HEK293T (cell line): ENCODE measurements around the gene SLC47A1.

Source experiments
- CTCF ChIA-PET: fragments of 350-600 bp; formaldehyde crosslinking; extraction: SDS; loops from one replicate; lab custom pipeline; 2021; ENCODE audit warnings: antibody characterized with exemption, inconsistent platforms; lab: Yijun Ruan, JAX
- POLR2A ChIA-PET: fragments of 350-600 bp; formaldehyde crosslinking; extraction: SDS; loops from one replicate; lab custom pipeline; 2020; ENCODE audit warnings: antibody characterized with exemption, inconsistent platforms; lab: Yijun Ruan, JAX
- DNase-seq: peaks from one replicate; pipeline ENCODE4 v3.0.0; 2012; ENCODE audit warnings: mixed read lengths; ENCODE audit errors: extremely low spot score
- ARNT ChIP-seq: fragments of 450-650 bp; IDR thresholded peaks from 2 replicates; pipeline ENCODE4 v1.6.1; 2017; ENCODE audit warnings: mild to moderate bottlenecking
- BHLHE40 ChIP-seq: fragments of 450-650 bp; IDR thresholded peaks from 2 replicates; pipeline ENCODE4 v1.6.1; 2016; ENCODE audit warnings: mild to moderate bottlenecking, moderate library complexity, borderline replicate concordance
- CTBP1 ChIP-seq: fragments of 450-650 bp; IDR thresholded peaks from 2 replicates; pipeline ENCODE4 v1.6.1; 2016; ENCODE audit warnings: borderline replicate concordance
- ELF4 ChIP-seq: fragments of 450-650 bp; IDR thresholded peaks from 2 replicates; pipeline ENCODE4 v1.6.1; 2017; ENCODE audit warnings: antibody characterized with exemption
- FOXA1 ChIP-seq: fragments of 450-650 bp; IDR thresholded peaks from 2 replicates; pipeline ENCODE4 v1.6.1; 2016; ENCODE audit warnings: mild to moderate bottlenecking
- FOXM1 ChIP-seq: fragments of 450-650 bp; IDR thresholded peaks from 2 replicates; pipeline ENCODE4 v1.6.1; 2017; ENCODE audit warnings: mild to moderate bottlenecking, borderline replicate concordance
- HDGF ChIP-seq: fragments of 450-650 bp; IDR thresholded peaks from 2 replicates; pipeline ENCODE4 v1.6.1; 2017; ENCODE audit warnings: antibody characterized with exemption, borderline replicate concordance
- L3MBTL2 ChIP-seq: fragments of 450-650 bp; conservative IDR thresholded peaks from 2 replicates; pipeline ENCODE4 v1.6.1; 2016; ENCODE audit warnings: mild to moderate bottlenecking
- LEF1 ChIP-seq: fragments of 450-650 bp; IDR thresholded peaks from 2 replicates; pipeline ENCODE4 v1.6.1; 2017; ENCODE audit warnings: mild to moderate bottlenecking, borderline replicate concordance
- NFRKB ChIP-seq: fragments of 450-650 bp; IDR thresholded peaks from 2 replicates; pipeline ENCODE4 v1.6.1; 2016; ENCODE audit warnings: mild to moderate bottlenecking, moderate library complexity
- SP1 ChIP-seq: fragments of 450-650 bp; IDR thresholded peaks from 2 replicates; pipeline ENCODE4 v1.6.1; 2017
- SUZ12 ChIP-seq: fragments of 450-650 bp; IDR thresholded peaks from 2 replicates; pipeline ENCODE4 v1.6.1; 2016; ENCODE audit warnings: mild to moderate bottlenecking
- TARDBP ChIP-seq: fragments of 450-650 bp; IDR thresholded peaks from 2 replicates; pipeline ENCODE4 v1.6.1; 2016
- ZNF384 ChIP-seq: fragments of 450-650 bp; IDR thresholded peaks from 2 replicates; pipeline ENCODE4 v1.6.1; 2016
- TF ChIP-seq, protein P1 (sequence below): fragments of 450-650 bp; IDR thresholded peaks from 2 replicates; pipeline ENCODE4 v1.6.1; 2016

SLC47A1 gene

DNA sequence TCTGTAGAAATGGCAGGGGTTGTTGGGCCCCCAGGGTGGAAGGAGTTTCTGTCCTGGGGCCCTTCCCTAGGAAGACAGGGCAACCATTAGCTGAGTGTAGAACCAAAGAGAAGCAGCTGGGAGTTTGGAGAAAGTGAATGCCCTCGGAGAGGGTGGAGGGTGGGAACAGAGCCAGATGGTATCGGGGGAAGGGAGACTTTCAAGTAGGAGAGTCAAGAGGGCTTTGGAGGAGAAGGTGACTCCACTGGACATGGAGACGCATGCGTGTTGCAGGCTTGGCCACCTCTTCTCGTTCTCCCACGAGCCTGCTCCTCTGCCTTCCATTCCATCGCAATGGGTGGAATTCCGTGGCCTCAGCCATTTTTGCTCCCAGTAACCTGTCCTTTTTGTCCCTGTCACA lies 19.4 kb downstream of the SLC47A1 start:
- no peak for DNase-seq
- no peak for TF ChIP-seq TARDBP
- TF ChIP-seq CTBP1: no peak
- ChIA-PET POLR2A (no interaction called here), CTCF (no interaction called here)

DNA sequence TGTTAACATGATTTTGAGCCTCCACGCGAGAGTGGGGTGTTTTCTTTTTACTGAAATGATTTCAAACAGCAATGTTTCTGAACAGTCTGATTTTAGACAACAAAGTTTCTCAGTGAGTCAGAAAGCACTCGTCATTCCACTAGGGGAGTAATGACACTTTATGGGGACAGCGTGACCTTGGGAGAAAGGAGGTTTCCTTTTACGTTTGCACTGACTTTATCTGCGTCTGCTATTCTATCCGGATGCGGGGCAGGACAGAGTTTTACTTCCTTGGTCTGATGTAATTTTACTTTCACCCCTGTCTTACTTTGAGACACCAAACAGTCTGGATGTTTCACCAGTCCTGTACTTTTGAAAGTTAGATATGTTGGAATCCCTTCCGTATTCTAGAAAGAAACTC lies 20.7 kb downstream of the SLC47A1 start:
- POLR2A ChIA-PET: no interaction called here
- CTCF ChIA-PET: no interaction called here
- DNase-seq: no peak
- TF ChIP-seq ELF4 (no peak), ARNT (no peak), FOXA1 (no peak), ZNF384 (no peak), HDGF (no peak), SP1 (no peak), TARDBP (no peak), LEF1 (no peak), CTBP1 (no peak), L3MBTL2 (no peak), SUZ12 (no peak)
- TF ChIP-seq, protein P1, sequence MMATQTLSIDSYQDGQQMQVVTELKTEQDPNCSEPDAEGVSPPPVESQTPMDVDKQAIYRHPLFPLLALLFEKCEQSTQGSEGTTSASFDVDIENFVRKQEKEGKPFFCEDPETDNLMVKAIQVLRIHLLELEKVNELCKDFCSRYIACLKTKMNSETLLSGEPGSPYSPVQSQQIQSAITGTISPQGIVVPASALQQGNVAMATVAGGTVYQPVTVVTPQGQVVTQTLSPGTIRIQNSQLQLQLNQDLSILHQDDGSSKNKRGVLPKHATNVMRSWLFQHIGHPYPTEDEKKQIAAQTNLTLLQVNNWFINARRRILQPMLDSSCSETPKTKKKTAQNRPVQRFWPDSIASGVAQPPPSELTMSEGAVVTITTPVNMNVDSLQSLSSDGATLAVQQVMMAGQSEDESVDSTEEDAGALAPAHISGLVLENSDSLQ: no peak

DNA sequence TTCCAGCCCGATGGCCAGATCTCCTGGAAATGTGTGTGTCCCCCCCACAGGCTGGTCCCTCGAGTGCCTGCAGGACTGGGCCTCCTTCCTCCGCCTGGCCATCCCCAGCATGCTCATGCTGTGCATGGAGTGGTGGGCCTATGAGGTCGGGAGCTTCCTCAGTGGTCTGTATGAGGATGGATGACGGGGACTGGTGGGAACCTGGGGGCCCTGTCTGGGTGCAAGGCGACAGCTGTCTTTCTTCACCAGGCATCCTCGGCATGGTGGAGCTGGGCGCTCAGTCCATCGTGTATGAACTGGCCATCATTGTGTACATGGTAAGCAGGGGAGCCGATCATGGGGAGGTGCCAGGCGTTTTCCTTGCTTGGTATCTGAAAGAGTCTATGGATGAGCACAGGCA lies 22.1 kb downstream of the SLC47A1 start:
- ChIA-PET CTCF (no interaction called here), POLR2A (no interaction called here)
- DNase-seq: no peak
- no peak for TF ChIP-seq NFRKB
- TF ChIP-seq FOXM1: no peak
- TF ChIP-seq SP1: no peak
- TF ChIP-seq HDGF: no peak
- no peak for TF ChIP-seq SUZ12
- TF ChIP-seq BHLHE40: no peak

DNA sequence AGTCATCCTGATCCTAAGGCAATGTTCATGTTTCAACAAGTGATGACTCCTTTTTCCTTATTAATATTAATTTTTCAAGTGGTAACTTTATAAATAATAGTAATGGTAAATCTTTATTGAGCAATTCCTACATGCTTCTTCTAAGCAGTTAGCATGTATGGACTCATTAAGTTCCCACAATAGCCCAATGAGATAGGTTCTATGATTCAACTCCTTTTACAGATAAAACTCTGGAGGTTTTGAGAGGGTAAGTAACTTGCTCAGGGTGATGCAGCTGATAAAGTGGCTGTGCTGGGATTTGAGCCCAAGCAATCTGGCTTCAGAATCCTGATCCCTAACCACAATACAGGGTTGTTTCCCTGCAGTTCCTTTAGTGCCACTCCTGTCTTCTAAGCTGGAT lies 25.3 kb downstream of the SLC47A1 start:
- no peak for DNase-seq
- CTCF ChIA-PET: no interaction called here
- no peak for TF ChIP-seq SUZ12
- no peak for TF ChIP-seq CTBP1
- no peak for TF ChIP-seq BHLHE40
- TF ChIP-seq ARNT: no peak
- TF ChIP-seq ELF4: no peak
- no peak for TF ChIP-seq FOXM1
- no peak for TF ChIP-seq ZNF384
- POLR2A ChIA-PET: interaction anchor here (1.3 kb wide), 1 partner anchor 90 kb away, joined by 5 read pairs; the partner anchor contains the start of gene ALDH3A2

DNA sequence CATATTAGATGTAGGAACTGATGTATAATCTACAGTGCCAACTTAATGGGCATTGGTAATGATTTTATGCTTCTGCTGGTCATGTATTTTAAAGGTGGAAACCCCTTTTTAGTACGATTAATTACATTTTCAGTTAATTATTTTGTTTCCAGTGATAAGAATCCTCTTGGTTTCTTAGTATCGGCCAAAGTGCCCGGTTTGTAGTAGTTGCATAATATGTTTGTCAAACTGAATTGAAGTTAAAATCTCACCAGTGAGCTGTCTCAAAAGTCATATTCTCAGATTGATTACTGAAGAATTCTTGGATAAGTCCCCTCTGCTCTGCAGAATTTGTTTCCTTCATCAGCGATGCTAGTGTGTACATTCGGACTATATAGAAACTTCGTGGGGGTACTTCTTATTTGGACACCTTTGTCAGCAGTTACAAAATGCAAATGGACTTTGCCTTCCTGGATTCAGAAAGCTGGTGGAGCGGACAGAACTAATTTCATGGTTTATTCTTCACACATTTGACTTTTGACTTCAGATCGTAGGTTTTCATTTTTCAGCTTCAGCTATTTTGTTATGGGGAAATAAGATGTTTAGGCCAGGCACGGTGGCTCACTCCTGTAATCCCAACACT lies 28.2 kb downstream of the SLC47A1 start:
- no peak for DNase-seq
- CTCF ChIA-PET: no interaction called here
- POLR2A ChIA-PET: no interaction called here
- TF ChIP-seq BHLHE40 (no peak), L3MBTL2 (no peak)
- TF ChIP-seq, protein P1: no peak

DNA sequence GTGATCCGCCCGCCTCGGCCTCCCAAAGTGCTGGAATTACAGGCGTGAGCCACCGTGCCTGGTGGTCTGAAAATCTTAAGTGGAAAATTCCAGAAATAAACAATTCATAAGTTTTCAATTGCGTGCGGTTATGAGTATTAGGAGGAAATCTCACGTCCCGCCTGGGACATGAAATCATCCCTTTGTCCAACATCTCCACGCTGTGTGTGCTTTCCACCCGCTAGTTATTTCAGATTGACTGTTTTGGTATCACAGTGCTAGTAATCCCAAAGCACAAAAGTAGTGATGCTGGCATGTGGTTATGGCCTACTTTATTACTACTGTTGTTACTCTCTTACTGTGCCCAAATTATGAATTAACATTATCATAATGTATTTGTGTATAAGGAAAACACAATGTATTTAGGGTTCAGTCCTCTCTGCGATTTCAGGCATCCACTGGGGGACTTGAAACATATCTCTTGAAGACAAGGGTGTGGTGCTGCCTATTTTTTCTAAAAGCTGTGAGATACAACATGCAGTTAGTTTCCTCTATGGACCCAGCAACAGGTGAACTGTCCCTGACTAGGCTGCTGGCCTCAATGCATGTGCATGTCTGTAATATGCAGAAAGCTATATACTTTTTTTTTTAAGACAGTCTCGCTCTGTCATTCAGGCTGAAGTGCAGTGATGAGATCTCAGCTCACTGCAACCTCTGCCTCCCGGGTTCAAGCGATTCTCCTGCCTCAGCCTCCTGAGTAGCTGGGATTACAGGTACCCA lies 32.3 kb downstream of the SLC47A1 start:
- ChIA-PET CTCF (interaction anchor here (0.5 to 0.6 kb wide), 2 partner anchors 73 to 80 kb away, joined by 3 read pairs; no protein-coding TSS in a partner anchor), POLR2A (interaction anchor here (0.7 to 1.5 kb wide), 2 partner anchors 80 to 83 kb away, joined by 3 to 4 read pairs; partner anchors contain the start of gene ALDH3A2)
- TF ChIP-seq HDGF (no peak), ELF4 (no peak), FOXA1 (no peak), LEF1 (no peak), NFRKB (no peak), L3MBTL2 (no peak), ARNT (no peak)
- TF ChIP-seq, protein P1: no peak
- no peak for DNase-seq

DNA sequence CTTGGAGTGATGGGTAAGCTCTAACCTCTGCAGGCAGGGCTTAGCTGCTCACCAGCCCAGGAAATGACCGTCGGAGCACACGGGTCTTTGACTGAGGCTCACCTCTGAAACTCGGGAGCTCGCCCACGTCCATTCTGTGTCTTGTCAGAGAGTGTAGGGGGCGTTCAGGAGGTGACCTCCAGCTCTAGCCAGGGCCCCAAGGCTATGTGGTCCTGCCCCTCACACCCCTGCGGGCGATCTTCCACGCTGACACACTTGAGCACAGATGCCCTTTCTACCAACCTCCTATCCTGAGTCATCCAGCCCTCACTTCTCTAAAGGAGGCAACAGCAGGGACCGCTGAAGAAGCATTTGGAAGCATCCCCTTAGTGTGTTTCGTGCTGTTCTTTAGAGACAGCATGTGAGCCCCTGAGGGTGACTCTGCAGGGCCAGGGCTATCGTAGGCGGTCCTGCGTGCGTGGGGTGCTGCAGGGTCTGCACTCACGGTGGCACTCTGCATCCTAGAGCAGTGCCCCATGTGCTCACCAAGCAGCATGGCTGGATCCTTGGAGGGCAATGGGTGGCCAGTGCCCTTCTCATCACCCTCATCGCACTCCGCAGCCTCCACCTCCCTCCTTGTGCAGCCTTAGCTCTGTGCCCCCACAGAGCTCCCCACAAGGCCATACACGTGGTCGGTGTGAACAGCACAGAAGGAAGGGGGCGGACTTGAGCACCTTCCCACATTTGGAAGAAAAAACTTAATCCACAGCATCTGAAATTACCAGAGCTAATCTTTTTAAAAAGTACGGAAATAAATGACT lies 33.8 kb downstream of the SLC47A1 start:
- POLR2A ChIA-PET: interaction anchor here (1.2 to 1.5 kb wide), 2 partner anchors 81 to 174 kb away, joined by 3 to 4 read pairs; partner anchors contain the start of gene ALDH3A2
- DNase-seq: no peak
- CTCF ChIA-PET: interaction anchor here (0.7 to 1.0 kb wide), 2 partner anchors 12 to 199 kb away, joined by 3 to 4 read pairs; no protein-coding TSS in a partner anchor
- TF ChIP-seq CTBP1 (no peak), FOXA1 (no peak)
